Midbrain (tissue), 1 donor: ENCODE measurements around the gene ARMC9.

ENCODE experiments used
- DNase-seq: peaks from one replicate; lab custom pipeline; 2025; lab: John Stamatoyannopoulos, UW

Gene ARMC9

GRCh38 chr2:231422056-231422455 lies 223.6 kb downstream of the ARMC9 start:
- no peak for DNase-seq

- DNase-seq = no peak
Observed at GRCh38 chr2:231423176-231423575, 224.7 kb downstream of the ARMC9 start.
